GM18520 (cell line): ENCODE results near the gene LDLRAD4.
"Not testable (repeated sequence)": the region's sequence is repeated elsewhere in the genome, so short reads cannot be mapped to it uniquely, and the experiment has no call there.

Experiments used
- ATAC-seq: cut with Tn5 transposase; IDR thresholded peaks from one replicate; pipeline ENCODE4 v1.9.1; 2021; ENCODE audit not compliant: unreplicated experiment

Gene LDLRAD4

GRCh38 chr18:13477147-13477683 is 258.7 kb downstream of the LDLRAD4 start:
- ATAC-seq: no peak

GRCh38 chr18:13480571-13481255 is 262.2 kb downstream of the LDLRAD4 start:
- ATAC-seq: no peak

DNA sequence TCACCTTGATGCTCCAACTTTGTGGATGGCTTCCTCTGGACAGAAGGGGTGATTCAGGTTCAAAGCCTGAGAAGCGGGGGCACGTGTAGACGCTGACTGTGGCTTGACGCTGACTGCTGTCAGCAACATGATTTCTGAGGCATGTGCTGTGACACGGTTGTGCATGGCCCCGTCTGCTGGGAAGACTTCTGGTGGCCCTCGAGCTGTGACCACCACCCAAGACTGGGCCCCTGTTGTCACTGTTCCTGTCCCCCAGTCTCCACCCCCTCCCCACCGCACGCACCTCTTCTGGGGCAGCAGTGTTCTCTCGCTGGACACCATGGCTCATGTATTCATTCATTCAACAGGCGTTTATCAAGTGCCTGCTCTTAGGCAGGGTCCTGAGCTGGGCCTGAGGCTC is 262.8 kb downstream of the LDLRAD4 start:
- no peak for ATAC-seq

- ATAC-seq: no peak
Measured at GRCh38 chr18:13481820-13482617, 263.5 kb downstream of the LDLRAD4 start.

- no peak for ATAC-seq
Measured at GRCh38 chr18:13482618-13482945, 264.0 kb downstream of the LDLRAD4 start.

DNA sequence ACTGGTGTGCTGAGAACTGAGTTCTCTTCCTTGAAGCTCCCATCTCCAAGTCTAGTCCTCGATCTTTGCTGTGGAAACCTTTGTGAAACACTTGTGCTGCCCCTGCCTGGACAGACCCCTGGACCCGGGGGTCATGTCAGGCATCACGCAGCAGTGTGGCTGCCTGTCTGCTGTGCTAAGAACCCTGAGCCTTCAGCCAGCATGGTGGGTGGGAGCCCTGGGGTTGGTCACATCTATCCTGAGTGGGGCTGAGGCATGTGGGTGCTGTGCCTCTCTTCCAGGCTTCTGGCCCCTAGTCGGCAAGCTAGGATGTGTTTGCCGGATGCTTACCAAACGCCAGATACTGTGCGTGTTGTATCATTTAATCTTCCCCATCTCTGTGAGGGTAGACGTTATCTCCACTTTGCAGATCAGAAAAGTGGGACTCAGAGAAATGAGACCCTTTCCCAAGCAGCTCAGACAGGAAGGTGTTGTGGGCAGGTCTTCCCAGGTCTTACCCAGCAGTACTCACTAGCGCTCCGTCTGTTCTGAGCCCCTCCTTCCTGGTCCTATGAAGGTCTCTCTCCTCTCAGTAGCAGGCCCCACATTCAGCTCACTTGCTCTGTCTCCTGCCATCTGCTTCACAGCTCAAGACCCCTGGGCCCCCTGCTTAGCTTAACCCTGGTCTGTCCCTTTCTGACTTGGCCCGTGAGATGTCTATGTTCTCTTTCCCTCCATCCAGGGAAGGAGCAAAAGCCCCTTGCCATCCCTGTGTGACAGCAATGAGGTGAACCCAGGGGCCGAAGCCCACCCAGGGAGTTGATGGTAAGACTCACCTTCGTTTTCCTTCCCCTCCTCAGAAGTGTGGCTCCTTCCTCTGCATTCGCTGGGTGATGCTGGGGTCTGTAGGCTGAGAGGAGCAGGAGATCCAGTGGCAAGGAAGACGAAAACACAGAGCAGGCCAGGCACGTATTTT is 265.0 kb downstream of the LDLRAD4 start:
- no peak for ATAC-seq

DNA sequence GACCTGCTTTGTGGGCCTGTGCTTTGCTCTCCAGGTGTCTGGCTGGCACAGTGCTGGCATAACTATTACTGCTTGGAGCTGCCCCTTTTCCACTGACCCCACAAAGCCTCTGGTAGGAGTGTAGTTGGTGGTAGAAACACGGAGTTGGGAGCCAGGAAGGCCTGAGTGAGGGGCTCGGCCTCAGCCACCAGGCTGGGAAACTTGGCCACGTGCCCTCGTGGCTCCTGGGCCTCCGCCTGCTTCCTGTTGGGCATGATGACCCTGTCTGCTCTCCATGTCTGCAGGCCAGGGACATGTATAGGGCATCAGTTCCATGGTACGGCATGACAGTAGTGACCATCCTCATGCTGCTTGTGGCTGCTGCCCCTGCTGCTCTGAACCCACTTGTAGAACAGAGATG is 266.6 kb downstream of the LDLRAD4 start:
- ATAC-seq: no peak

DNA sequence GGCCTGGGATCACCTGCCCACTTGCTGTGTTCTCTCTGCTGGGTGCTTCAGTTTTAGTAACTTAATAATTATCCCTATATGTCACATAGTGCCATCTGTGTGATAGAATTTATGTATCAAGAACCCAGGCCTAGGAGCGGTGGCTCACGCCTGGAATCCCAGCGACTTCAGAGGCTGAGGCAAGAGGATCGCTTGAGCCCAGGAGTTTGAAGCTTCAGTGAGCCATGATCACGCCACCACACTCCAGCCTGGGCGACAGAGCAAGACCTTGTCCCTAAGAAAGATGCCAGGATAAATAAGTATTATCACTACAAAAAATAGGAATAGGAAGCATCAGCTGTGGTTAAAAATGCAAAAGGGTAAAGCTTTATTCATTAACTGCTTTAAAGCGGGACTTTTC is 267.0 kb downstream of the LDLRAD4 start:
- no peak for ATAC-seq

GRCh38 chr18:13486284-13486683 is 267.7 kb downstream of the LDLRAD4 start:
- ATAC-seq: no peak

DNA sequence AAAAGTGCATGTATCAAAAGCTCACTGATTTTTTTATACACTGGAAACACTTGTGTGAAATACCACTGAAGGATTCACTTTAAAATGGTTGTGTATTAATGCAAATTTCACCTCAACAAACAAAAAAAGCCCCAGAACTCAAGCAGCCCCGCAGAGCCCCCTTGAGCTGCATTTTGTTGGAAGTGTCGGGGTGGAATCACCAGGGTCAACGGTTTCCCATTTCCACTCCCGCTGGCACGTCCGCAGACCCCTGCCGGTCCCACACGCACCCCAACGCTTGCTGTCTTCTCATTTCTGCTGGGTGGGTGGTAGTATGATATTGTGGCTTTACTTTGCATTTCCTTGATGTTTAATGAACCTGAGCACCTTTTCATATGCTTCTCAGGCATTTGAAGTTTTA is 268.1 kb downstream of the LDLRAD4 start:
- no peak for ATAC-seq

- ATAC-seq: no peak
Measured at GRCh38 chr18:13487237-13487636, 268.7 kb downstream of the LDLRAD4 start.

DNA sequence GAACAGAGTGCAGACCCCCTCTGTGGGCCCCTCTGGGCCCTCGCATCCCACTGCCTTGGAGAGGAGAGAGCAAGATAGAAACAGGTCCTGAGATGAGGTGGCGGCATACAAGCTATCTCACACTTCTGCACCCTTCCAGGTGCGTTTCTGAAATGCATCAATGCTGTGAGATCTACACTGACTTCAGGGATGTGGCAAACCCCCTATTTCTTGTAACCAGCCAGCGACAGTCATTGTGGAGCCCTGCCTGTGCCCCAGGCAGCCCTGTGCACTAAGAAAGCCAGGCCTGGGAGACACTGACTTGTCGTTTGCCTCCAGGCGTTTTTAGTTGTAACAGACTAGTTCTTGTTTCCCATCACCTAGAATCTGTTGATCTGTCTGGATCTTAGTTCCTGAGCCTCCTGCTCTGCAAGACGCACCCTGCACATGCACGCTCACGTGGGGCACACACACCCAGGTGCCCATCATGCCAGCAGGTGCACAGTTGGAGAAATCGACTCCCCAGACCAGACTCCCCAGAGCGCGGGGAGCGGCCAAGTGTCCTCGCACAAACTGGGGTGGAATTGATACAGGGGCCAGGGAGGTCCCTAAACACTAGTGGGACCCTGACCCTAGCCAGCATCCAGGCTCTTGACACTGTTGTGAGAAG is 269.8 kb downstream of the LDLRAD4 start:
- no peak for ATAC-seq

GRCh38 chr18:13489303-13489702 is 270.7 kb downstream of the LDLRAD4 start:
- ATAC-seq: not testable (repeated sequence)

- ATAC-seq: no peak
Measured at GRCh38 chr18:13491138-13491537, 272.6 kb downstream of the LDLRAD4 start.

GRCh38 chr18:13492314-13492713 is 273.8 kb downstream of the LDLRAD4 start:
- ATAC-seq: no peak

DNA sequence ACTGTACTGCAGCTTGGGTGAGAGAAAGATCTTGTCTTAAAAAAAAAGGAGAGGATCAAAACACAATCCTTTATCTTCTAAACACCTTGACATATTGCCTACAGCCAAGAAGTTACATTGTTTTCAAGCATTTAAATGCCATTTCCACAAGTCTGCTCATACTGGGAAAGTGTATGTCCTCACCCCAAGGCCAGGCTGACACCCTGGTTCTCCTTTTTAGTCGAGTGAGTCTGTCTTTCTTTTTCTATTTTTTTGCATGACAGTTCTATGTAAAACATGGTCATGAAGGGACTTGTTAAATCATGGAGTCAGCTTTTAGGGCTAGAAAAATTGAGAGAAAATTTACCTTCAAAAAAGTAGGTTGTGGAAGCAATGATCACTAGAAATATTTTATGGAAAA is 274.5 kb downstream of the LDLRAD4 start:
- no peak for ATAC-seq

- no peak for ATAC-seq
Measured at GRCh38 chr18:13493725-13494124, 275.2 kb downstream of the LDLRAD4 start.

- ATAC-seq: no peak
Measured at GRCh38 chr18:13494871-13495445, 276.4 kb downstream of the LDLRAD4 start.

- no peak for ATAC-seq
Measured at GRCh38 chr18:13495961-13496360, 277.4 kb downstream of the LDLRAD4 start.

GRCh38 chr18:13496691-13497281 is 278.2 kb downstream of the LDLRAD4 start:
- ATAC-seq: no peak
